SK-N-MC (cell line): Measurements from ENCODE around the gene FES.

Experiments used
- DNase-seq: peaks from one replicate; pipeline ENCODE4 v3.0.0-alpha.2; 2011; ENCODE audit warnings: low read depth, low spot score
- H3K27ac ChIP-seq: fragments of 200-600 bp; sonication (generic); 2 replicates; pipeline ENCODE4 v1.5.1; 2016; ENCODE audit warnings: mixed run types
- H3K36me3 ChIP-seq: fragments of 200-600 bp; sonication (generic); 2 replicates; pipeline ENCODE4 v1.6.1; 2017; ENCODE audit warnings: antibody characterized with exemption, low read length, mixed read lengths; ENCODE audit not compliant: insufficient read depth
- H3K4me3 ChIP-seq: fragments of 200-600 bp; sonication (generic); 2 replicates; pipeline ENCODE4 v1.5.1; 2016
- H3K9ac ChIP-seq: fragments of 200-600 bp; sonication (generic); 2 replicates; pipeline ENCODE4 v1.8.0; 2017; ENCODE audit warnings: mixed run types, mixed read lengths; ENCODE audit not compliant: insufficient read length
- H3K9me3 ChIP-seq: fragments of 200-600 bp; sonication (generic); 2 replicates; pipeline ENCODE4 v1.6.1; 2017; ENCODE audit warnings: low read depth, mild to moderate bottlenecking, antibody characterized with exemption, low read length, moderate library complexity, mixed read lengths
- EZH2 ChIP-seq: fragments of 200-600 bp; sonication (generic); IDR thresholded peaks from one replicate; pipeline ENCODE4 v1.6.1; 2017; ENCODE audit warnings: antibody characterized with exemption
- FOXP2 ChIP-seq: optimal IDR thresholded peaks from 2 replicates; pipeline ENCODE3; 2011; ENCODE audit warnings: mild to moderate bottlenecking, moderate library complexity; ENCODE audit not compliant: insufficient read depth; ENCODE audit errors: extremely low read length, control extremely low read depth
- POLR2AphosphoS5 ChIP-seq: IDR thresholded peaks from 2 replicates; pipeline ENCODE4 v1.6.1; 2012; ENCODE audit warnings: mild to moderate bottlenecking, low read depth, low read length, borderline replicate concordance

The FES gene

DNA sequence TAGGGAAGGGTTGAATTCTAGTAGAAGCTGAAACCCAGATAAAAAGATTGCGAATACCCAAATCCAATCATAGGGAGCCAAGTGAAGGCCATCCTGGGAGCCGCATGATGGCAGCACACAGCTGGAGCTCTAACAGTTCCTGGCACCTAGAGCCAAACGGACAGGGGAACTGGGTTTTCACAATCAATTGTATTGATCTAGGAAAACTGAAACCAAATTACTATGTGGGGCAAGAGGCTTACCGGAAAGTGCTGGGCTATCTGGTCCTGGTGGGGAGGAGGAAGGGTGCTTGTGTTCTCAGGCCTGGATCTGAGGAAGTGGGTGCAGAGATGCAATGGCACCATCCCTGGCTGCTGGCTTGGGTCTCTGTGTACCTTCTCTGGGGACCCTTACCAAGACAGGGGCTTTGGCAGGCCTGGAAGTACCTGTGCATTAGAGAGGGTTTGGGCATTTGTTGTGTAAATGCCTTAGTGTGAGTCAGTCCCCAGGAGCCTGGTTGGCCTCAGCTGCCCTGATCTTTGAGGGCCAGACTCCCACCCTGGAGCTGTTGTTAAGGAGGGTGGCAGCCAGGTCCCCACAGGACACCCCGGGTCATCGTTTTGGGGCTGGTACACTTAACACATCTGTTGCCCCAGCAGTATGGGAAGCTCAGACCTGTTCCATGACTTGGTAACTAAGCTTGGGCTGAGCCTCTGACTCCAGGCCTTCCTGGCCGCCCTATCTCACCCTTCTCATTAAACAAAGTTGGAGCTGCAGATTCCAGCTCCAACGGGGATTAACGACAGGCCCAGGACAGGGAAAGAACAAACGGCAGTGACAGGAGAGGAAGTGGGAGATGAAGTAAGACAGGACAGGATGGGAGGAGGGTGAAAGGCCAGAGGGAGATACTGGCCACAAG is 24.8 kb upstream of the FES start:
- H3K9ac ChIP-seq = no peak overlapping the region
- no peak overlapping the region for H3K27ac ChIP-seq
- H3K9me3 ChIP-seq = no peaks in the 10 kb centered on the region
- no peak for DNase-seq
- TF ChIP-seq POLR2AphosphoS5 (no peak), EZH2 (no peak), FOXP2 (no peak)
- no peaks in the 10 kb centered on the region for H3K36me3 ChIP-seq
- H3K4me3 ChIP-seq = no peak overlapping the region

- Histone ChIP-seq H3K9ac (no peak overlapping the region), H3K9me3 (no peaks in the 10 kb centered on the region)
Observed at GRCh38 chr15:90860450-90860849, 23.9 kb upstream of the FES start.

DNA sequence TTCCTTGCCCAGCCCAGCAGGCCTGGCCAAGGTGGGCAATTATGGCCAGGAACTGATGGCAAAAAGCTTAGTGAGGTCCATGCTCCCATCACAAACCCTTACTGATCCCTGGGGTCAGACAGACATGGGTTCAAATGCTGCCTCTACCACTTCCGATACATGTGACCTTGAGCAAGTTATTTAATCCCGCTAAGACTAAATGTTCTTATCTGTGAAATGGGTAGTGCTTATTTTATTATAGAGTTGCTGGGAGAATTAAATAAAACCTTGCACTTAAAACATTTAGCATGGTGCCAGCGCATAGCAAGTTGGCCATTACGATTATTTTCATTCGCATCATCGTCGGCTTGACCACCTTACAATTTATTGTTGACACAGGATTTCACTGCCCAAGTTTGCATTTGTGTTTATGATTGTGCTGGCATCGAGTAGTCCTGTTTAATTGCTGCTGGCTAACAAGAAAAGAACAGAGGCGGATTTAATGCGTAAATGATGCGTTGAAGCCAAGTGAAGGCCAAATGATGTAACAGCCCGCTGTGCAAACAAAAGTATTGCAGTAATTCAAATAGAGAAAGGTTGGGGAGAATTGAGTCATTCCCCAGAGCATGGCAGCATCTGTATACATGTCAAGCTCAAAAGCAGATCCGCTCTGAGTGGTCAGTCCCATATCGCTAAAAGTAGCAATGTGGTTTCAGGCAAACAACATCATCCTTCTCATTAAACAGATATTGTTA is 23.2 kb upstream of the FES start:
- Histone ChIP-seq H3K4me3 (no peak overlapping the region), H3K9ac (no peak overlapping the region)
- DNase-seq = no peak

More at GRCh38 chr15:90860450-90860849, 23.9 kb upstream of the FES start:
- Histone ChIP-seq H3K4me3 (no peak overlapping the region), H3K27ac (no peak overlapping the region), H3K36me3 (no peaks in the 10 kb centered on the region)
- no peak for DNase-seq
- no peak for TF ChIP-seq FOXP2
- TF ChIP-seq EZH2 = no peak

GRCh38 chr15:90862487-90862886 is 21.8 kb upstream of the FES start:
- Histone ChIP-seq H3K9ac (no peak overlapping the region), H3K27ac (no peak overlapping the region), H3K36me3 (no peaks in the 10 kb centered on the region), H3K9me3 (no peaks in the 10 kb centered on the region), H3K4me3 (no peak overlapping the region)
- TF ChIP-seq POLR2AphosphoS5 (no peak), FOXP2 (no peak), EZH2 (no peak)
- DNase-seq = no peak

More for the DNA sequence above, 23.2 kb upstream of the FES start:
- Histone ChIP-seq H3K36me3 (no peaks in the 10 kb centered on the region), H3K27ac (no peak overlapping the region), H3K9me3 (no peaks in the 10 kb centered on the region)
- TF ChIP-seq POLR2AphosphoS5 = no peak
- TF ChIP-seq EZH2 = no peak
- TF ChIP-seq FOXP2 = no peak

DNA sequence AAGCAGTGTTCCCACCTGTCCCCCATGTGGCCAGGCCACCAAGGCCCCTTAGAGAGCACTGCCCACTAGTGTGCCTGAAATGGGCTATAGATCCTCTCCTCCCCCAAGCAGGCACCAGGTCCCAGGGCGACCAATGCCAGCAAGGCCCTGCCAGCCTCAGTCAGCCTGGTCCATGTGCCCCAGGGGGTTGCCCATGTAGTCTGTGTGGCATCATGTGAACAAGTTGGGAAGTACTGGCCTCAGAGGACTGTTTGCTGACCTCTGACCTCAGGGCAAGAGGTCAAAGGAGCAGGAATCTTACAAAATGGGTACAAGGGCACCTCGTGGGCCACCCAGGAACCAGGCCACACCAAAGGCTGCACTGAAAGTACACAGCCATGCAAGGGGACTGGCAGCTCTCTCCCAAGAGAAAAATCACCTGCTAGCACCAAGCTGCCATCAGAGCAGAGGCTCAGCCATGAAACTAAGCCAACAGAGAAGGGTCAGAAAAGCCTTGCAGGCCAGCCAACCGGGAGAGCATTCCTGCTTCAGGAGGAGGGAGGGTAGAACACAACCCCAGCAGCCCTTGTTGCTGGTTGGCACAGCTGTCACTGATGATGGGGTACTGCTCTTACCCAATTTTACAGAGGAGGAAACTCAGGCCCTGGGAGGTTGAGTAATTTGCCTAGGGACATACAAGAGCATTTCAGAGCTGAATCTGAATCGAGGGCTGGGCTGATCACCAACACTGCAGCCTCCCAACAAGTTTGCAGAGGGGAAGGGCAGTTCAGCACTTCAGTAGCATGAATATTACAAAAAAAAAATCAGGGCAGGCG is 21.1 kb upstream of the FES start:
- Histone ChIP-seq H3K9me3 (no peaks in the 10 kb centered on the region), H3K36me3 (no peaks in the 10 kb centered on the region), H3K4me3 (no peak overlapping the region), H3K27ac (no peak overlapping the region), H3K9ac (no peak overlapping the region)
- DNase-seq = no peak
- TF ChIP-seq POLR2AphosphoS5 (no peak), FOXP2 (no peak), EZH2 (no peak)

- DNase-seq = no peak
- Histone ChIP-seq H3K9me3 (no peaks in the 10 kb centered on the region), H3K9ac (no peak overlapping the region), H3K27ac (no peak overlapping the region), H3K36me3 (no peaks in the 10 kb centered on the region), H3K4me3 (no peak overlapping the region)
- no peak for TF ChIP-seq EZH2
- no peak for TF ChIP-seq POLR2AphosphoS5
- TF ChIP-seq FOXP2 = no peak
Observed at GRCh38 chr15:90863987-90864386, 20.3 kb upstream of the FES start.

- Histone ChIP-seq H3K36me3 (no peaks in the 10 kb centered on the region), H3K27ac (no peak overlapping the region), H3K9ac (no peak overlapping the region), H3K4me3 (no peak overlapping the region), H3K9me3 (no peaks in the 10 kb centered on the region)
- no peak for DNase-seq
- TF ChIP-seq POLR2AphosphoS5 (no peak), FOXP2 (no peak), EZH2 (no peak)
Observed at GRCh38 chr15:90864507-90864906, 19.8 kb upstream of the FES start.

GRCh38 chr15:90865702-90866101 is 18.6 kb upstream of the FES start:
- TF ChIP-seq EZH2 = no peak
- no peak for TF ChIP-seq POLR2AphosphoS5
- no peak for TF ChIP-seq FOXP2
- Histone ChIP-seq H3K36me3 (no peaks in the 10 kb centered on the region), H3K27ac (no peak overlapping the region), H3K9ac (no peak overlapping the region), H3K4me3 (no peak overlapping the region), H3K9me3 (no peaks in the 10 kb centered on the region)
- DNase-seq = no peak
